Stimulated activated CD8-positive, alpha-beta memory T cell treated with anti-CD3 and anti-CD28 coated beads, Interleukin-7, amount 100 ng/mL, for 4 hours (primary cell): Measurements from ENCODE around the gene MTG1.
"Not testable (repeated sequence)": the region's sequence is repeated elsewhere in the genome, so short reads cannot be mapped to it uniquely, and the experiment has no call there.

Experiments used
- DNase-seq, 2 donors: peaks; one replicate each; pipeline ENCODE4 v3.0.0-alpha.2; 2020; ENCODE audit warnings: low read depth in 2 of 2

The MTG1 gene

DNA sequence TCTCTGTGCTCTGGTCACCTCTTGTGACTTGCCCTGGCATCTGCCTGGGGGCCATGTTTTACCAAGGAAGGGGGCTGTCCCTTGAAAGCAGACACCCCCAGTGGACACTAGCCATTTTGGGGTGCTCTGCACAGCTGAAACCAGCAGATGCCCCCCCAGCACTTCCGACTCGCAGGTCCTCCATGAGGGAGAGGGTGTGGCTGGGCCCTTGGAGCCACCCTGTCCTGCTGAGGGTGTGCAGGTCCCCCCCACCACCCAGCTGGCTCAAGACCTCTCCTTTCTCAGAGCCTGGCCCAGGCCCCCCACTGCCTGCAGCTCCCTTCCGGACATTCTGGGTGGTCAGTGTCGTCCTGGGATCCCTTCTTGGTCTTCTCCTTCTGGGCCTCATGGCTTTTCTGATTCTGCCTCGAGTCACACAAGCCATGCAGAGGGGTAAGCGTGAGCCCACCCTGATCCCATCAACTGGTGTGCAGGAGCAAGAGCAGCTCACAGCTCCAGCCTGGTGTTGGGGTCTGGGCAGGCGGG is 72.1 kb downstream of the MTG1 start:
- no peak for DNase-seq

DNA sequence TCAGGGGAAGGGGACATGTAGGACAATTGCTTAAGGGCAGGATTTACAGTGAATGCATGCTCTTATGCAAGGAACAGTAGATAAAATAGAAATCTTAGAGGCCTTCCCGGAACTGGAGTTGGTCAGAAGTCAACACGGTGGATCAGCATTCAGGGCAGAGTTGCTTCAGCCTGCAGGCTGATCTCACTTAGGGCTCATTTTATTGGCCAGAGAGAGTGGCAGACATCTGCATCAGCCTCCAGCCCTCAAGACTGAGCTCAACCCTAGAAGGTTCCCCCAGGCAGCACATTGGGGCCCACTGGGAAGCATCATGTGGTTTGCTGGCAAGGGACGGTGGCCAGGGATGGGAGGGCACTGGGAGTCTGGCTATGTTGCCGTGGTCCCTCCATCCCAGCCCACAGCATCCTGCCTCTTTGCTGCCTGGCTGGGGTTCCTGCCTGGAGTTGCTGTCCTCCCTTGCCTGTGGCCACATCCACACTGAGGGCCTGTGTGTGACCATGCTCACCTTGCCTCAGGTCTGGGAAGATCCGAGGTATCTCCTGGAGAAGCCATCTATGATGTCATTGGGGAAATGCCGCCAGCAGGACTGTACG is 72.8 kb downstream of the MTG1 start:
- no peak for DNase-seq

DNA sequence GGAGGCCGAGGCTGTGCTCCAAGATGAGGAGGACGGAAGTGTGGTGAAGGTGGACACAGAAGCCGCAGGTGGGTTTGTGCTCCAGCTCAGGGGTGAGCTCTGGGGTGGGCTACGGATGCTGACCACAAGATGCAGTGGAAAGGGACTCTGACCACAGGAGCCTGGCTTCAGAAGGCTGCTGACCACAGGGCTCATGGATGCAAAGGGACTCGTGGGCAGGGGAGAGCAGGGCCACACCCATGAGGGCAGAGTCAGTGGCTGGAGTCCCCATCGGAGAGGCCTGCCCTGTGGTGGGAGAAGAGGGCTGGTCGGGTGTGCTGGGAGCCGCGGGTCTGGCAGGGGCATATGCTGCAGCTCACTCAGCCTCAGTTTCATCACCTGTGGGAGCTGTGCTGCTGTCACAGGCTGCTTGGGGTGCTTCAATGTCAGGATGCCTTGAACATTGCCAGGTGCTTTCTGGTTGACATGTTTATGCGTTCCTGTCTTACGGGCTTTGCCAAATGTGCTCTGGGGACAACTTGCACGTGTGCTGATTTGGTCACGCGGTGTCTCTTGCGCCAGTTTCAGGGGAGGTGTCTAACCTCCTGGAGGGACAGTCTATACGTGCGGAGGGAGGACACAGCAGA is 73.4 kb downstream of the MTG1 start:
- no peak for DNase-seq

GRCh38 chr10:133469205-133469604 is 75.2 kb downstream of the MTG1 start:
- DNase-seq: not testable (repeated sequence)

DNA sequence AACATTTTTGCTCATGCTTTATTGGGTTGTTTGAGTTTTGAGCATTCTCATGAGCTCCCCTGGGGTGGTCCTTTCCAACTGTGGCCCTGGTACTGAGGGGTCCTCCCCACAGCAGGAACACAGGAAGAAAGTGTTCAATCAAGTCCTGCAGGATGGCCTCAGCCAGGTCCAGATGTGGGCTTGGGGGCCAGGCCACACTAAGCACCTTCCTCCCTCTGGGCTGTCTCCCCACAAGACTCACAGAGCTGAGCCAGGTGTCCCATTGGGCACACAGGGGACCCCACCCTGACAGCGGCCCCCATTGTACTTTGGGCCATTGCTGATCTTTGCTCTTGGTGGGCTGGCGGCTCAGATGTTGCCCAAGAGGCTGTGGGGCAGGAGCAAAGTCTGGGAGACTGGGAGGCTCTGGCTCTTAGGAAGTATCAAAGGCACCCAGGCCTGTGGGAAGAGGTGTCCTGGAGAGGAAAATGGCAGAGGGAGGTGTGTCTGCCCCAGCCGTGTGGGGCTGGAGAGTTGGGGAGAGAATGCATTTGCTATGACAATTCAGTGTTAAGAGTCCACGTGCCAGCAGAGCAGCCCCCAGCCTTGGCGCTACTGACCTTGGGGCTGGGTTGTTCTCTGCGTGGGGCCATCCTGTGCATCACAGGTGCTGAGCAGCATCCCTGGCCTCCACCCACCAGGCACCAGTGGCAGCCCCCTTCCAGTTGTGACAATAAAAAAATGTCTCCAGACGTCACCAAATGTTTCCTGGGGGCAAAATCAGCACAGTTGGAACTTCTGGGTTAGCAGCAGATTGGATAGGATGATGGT is 77.5 kb downstream of the MTG1 start:
- DNase-seq: no peak
